GM19452 (cell line): ENCODE results near the gene SLC10A3.

Source experiments
- ATAC-seq: cut with Tn5 transposase; IDR thresholded peaks from one replicate; pipeline ENCODE4 v1.9.1; 2021; ENCODE audit not compliant: unreplicated experiment

Gene SLC10A3

GRCh38 chrX:154490414-154491083 lies at the start of gene SLC10A3:
TSS of gene SLC10A3 (minus strand) at chrX:154490629. CDS start at chrX:154488940, 1,689 bp downstream.
- peak; percentile 77 for ATAC-seq

GRCh38 chrX:154539077-154539476 lies 48.6 kb upstream of the SLC10A3 start:
- no peak for ATAC-seq

GRCh38 chrX:154535892-154536291 lies 45.5 kb upstream of the SLC10A3 start:
- ATAC-seq = no peak

- peak; percentile 63 for ATAC-seq
These were observed 44.3 kb upstream of the SLC10A3 start for GRCh38 chrX:154534526-154535322.

- ATAC-seq = no peak
These were observed 42.3 kb upstream of the SLC10A3 start for GRCh38 chrX:154532690-154533089.

- no peak for ATAC-seq
These were observed 41.2 kb upstream of the SLC10A3 start for GRCh38 chrX:154531626-154532025.

- no peak for ATAC-seq
These were observed 39.9 kb upstream of the SLC10A3 start for GRCh38 chrX:154530286-154530685.

GRCh38 chrX:154529206-154529612 lies 38.8 kb upstream of the SLC10A3 start:
- no peak for ATAC-seq

- no peak for ATAC-seq
These were observed 36.7 kb upstream of the SLC10A3 start for GRCh38 chrX:154526901-154527675.

GRCh38 chrX:154525606-154526490 lies 35.4 kb upstream of the SLC10A3 start:
- ATAC-seq = no peak

- ATAC-seq = no peak
These were observed 29.0 kb upstream of the SLC10A3 start for GRCh38 chrX:154519389-154519788.

- ATAC-seq = no peak
These were observed 26.8 kb upstream of the SLC10A3 start for GRCh38 chrX:154517101-154517781.

GRCh38 chrX:154516656-154517100 lies 26.2 kb upstream of the SLC10A3 start:
- ATAC-seq = peak; percentile 5

GRCh38 chrX:154515966-154516655 lies 25.7 kb upstream of the SLC10A3 start, which contains the start of gene FAM3A:
TSS of gene FAM3A (minus strand) at chrX:154516232. CDS start at chrX:154515772, 460 bp downstream.
- ATAC-seq = peak; percentile 90

GRCh38 chrX:154515090-154515965 lies 24.9 kb upstream of the SLC10A3 start:
- no peak for ATAC-seq

- ATAC-seq = no peak
These were observed 23.3 kb upstream of the SLC10A3 start for GRCh38 chrX:154513716-154514115.

- no peak for ATAC-seq
These were observed 22.6 kb upstream of the SLC10A3 start for GRCh38 chrX:154512879-154513553.

- no peak for ATAC-seq
These were observed 21.3 kb upstream of the SLC10A3 start for GRCh38 chrX:154511761-154512160.
